DOHH2 (cell line): ENCODE results near the gene PUS10.

Source experiments
- EZH2phosphoT487 ChIP-seq: fragments of 200-600 bp; sonication (generic); IDR thresholded peaks from 2 replicates; pipeline ENCODE4 v1.6.1; 2017; ENCODE audit warnings: borderline replicate concordance, mild to moderate bottlenecking, antibody characterized with exemption, low read length, moderate library complexity, mixed read lengths
- TF ChIP-seq, protein P1 (sequence below): fragments of 200-600 bp; sonication (generic); IDR thresholded peaks from one replicate; pipeline ENCODE4 v1.5.1; 2014; ENCODE audit warnings: antibody characterized with exemption, mild to moderate bottlenecking, low read depth, low read length; ENCODE audit not compliant: poor library complexity, severe bottlenecking

DNA sequence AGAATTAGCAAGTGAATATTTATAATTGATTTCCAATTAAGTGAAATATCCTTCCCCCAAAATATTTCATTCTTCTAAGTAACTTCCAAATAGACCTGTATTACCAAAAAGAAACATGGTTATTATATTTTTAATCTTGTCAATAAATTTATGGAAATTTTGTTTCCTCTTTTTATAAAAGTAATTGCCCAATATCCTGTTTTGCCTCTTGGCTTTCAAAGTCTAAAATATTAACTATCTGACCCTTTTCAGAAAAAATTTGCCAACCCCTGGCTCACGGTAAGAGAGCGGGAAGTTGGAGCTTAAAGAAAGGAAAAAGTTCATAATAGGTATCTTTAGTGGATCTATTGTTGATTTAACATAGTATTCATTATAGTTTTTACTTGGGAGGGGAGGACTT, 27.2 kb upstream of the PUS10 start:
- TF ChIP-seq, protein P1, sequence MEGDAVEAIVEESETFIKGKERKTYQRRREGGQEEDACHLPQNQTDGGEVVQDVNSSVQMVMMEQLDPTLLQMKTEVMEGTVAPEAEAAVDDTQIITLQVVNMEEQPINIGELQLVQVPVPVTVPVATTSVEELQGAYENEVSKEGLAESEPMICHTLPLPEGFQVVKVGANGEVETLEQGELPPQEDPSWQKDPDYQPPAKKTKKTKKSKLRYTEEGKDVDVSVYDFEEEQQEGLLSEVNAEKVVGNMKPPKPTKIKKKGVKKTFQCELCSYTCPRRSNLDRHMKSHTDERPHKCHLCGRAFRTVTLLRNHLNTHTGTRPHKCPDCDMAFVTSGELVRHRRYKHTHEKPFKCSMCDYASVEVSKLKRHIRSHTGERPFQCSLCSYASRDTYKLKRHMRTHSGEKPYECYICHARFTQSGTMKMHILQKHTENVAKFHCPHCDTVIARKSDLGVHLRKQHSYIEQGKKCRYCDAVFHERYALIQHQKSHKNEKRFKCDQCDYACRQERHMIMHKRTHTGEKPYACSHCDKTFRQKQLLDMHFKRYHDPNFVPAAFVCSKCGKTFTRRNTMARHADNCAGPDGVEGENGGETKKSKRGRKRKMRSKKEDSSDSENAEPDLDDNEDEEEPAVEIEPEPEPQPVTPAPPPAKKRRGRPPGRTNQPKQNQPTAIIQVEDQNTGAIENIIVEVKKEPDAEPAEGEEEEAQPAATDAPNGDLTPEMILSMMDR, result no peak
- no peak for TF ChIP-seq EZH2phosphoT487
